ENCODE results near the gene RSAD2. TPM values are rescaled to one million over a fixed set of nuclear protein-coding genes. Genes with fewer than 3 reads are reported as not detected.

Gene RSAD2
- total and polyA plus RNA-seq, 9 of the 15 experiments (the other 6 are each of a cell fraction or from before 2014, with no cell fraction given): 0.15 to 1.4 (median 0.28) TPM

GRCh38 chr2:6866275-6866671 is 11.3 kb upstream of the RSAD2 start (continued):
- TF ChIP-seq, protein P1, sequence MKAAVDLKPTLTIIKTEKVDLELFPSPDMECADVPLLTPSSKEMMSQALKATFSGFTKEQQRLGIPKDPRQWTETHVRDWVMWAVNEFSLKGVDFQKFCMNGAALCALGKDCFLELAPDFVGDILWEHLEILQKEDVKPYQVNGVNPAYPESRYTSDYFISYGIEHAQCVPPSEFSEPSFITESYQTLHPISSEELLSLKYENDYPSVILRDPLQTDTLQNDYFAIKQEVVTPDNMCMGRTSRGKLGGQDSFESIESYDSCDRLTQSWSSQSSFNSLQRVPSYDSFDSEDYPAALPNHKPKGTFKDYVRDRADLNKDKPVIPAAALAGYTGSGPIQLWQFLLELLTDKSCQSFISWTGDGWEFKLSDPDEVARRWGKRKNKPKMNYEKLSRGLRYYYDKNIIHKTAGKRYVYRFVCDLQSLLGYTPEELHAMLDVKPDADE (conservative IDR thresholded peaks at IDR 0.05; ENCODE audit: control insufficient read depth, low read depth, low read length): no peak
- no peak for TF ChIP-seq PBX2 (CRISPR knock-in tag; IDR thresholded peaks at IDR 0.05; ENCODE audit: low read depth)
- TF ChIP-seq PBX2 (tag; conservative IDR thresholded peaks at IDR 0.05; ENCODE audit: low read depth): no peak
- TF ChIP-seq ARID1B (IDR thresholded peaks at IDR 0.05): peak; percentile 22; the same call in 1 of the 2 replicates
- no peak for TF ChIP-seq ZNF146 (CRISPR knock-in tag; IDR thresholded peaks at IDR 0.05; ENCODE audit: unreplicated experiment)
- TF ChIP-seq MTF1 (CRISPR knock-in tag; IDR thresholded peaks at IDR 0.05; ENCODE audit: borderline replicate concordance): no peak
- TF ChIP-seq FOXK2 (conservative IDR thresholded peaks at IDR 0.05 in 1 of 2, IDR thresholded peaks at IDR 0.05 in 1 of 2; ENCODE audit: low read depth in 2 of 2): 0 out of 4 replicates have a peak, but pooled peaks of 1 of the 2 experiments have one; percentile 32
- TF ChIP-seq, protein P2, sequence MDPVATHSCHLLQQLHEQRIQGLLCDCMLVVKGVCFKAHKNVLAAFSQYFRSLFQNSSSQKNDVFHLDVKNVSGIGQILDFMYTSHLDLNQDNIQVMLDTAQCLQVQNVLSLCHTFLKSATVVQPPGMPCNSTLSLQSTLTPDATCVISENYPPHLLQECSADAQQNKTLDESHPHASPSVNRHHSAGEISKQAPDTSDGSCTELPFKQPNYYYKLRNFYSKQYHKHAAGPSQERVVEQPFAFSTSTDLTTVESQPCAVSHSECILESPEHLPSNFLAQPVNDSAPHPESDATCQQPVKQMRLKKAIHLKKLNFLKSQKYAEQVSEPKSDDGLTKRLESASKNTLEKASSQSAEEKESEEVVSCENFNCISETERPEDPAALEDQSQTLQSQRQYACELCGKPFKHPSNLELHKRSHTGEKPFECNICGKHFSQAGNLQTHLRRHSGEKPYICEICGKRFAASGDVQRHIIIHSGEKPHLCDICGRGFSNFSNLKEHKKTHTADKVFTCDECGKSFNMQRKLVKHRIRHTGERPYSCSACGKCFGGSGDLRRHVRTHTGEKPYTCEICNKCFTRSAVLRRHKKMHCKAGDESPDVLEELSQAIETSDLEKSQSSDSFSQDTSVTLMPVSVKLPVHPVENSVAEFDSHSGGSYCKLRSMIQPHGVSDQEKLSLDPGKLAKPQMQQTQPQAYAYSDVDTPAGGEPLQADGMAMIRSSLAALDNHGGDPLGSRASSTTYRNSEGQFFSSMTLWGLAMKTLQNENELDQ (CRISPR knock-in tag; IDR thresholded peaks at IDR 0.05; ENCODE audit: borderline replicate concordance): no peak
- TF ChIP-seq SMC3 (conservative IDR thresholded peaks at IDR 0.05; ENCODE audit: insufficient read depth, low read depth, low read length): 0 out of 2 replicates have a peak, but pooled peaks have one; percentile 19
- 0 out of 2 replicates have a peak, but pooled peaks have one; percentile 21 for TF ChIP-seq NR2C1 (IDR thresholded peaks at IDR 0.05)
- TF ChIP-seq NR2C1 (tag; IDR thresholded peaks at IDR 0.05): no peak
- TF ChIP-seq REST (IDR thresholded peaks at IDR 0.05; ENCODE audit: borderline replicate concordance): peak; percentile 60; the same call in 1 of the 2 replicates
- TF ChIP-seq REST (CRISPR knock-in tag; IDR thresholded peaks at IDR 0.05; ENCODE audit: low read depth): no peak
- TF ChIP-seq ELF4 (CRISPR knock-in tag; IDR thresholded peaks at IDR 0.05): 0 out of 2 replicates have a peak, but pooled peaks have one; percentile 9
